NB4 (cell line): ENCODE results near the gene GRIN2A.

Source experiments
- CTCF ChIP-seq: IDR thresholded peaks from one replicate; pipeline ENCODE4 v1.5.1; 2012; ENCODE audit warnings: low read depth, low read length
- POLR2A ChIP-seq: IDR thresholded peaks from 2 replicates; pipeline ENCODE4 v1.6.1; 2011; ENCODE audit warnings: mild to moderate bottlenecking; ENCODE audit not compliant: insufficient read length; ENCODE audit errors: extremely low read depth

- TF ChIP-seq CTCF (no peak), POLR2A (no peak)
Observed at GRCh38 chr16:9885467-9885866, 296.8 kb downstream of the GRIN2A start.
